ENCODE measurements around the gene DLX3. TPM values are rescaled to one million over a fixed set of nuclear protein-coding genes. Genes with fewer than 3 reads are reported as not detected.
A peak's percentile ranks its signal among the peaks of the same experiment; 100 is the strongest.

The DLX3 gene
- total RNA-seq, 1 donor from 2014 or later, result 0.69 TPM

DNA sequence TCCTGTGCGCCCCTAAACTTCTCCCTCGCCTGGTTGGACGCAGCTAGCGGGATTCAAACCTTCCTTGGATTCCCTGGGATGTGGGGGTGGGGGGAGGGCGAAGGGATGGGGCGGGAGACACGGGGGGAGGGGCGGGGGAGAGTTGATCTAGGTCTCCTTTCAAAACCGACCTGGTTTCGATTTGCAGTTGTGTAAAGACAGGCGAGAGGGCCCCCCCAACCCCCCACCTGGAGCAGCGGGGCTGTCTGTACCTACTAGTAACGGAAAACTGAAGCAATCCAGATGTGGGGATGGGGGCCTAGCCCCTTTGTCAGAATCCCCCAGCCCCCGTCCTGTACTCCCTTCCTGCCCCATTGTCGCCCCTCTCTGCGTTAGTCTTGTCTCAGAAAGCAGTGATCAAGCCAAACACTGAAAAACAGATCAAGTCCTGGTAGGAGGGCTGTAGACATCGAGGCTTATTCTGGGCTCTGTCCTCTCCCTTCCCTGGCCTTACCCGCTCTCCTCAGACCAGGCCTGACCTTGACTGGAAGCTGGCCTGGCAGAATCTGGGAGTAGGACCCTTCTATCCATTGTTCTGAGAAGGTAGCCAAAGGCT, 25.1 kb downstream of the DLX3 start:
- Histone ChIP-seq H3K27ac (no peak overlapping the region), H3K4me1 (peaks cover 29% of the 10 kb centered on the region), H3K36me3 (no peaks in the 10 kb centered on the region), H3K27me3 (peaks cover 92% of the 10 kb centered on the region), H3K4me3 (no peak overlapping the region), H3K9me3 (no peaks in the 10 kb centered on the region)
- TF ChIP-seq, protein P1, sequence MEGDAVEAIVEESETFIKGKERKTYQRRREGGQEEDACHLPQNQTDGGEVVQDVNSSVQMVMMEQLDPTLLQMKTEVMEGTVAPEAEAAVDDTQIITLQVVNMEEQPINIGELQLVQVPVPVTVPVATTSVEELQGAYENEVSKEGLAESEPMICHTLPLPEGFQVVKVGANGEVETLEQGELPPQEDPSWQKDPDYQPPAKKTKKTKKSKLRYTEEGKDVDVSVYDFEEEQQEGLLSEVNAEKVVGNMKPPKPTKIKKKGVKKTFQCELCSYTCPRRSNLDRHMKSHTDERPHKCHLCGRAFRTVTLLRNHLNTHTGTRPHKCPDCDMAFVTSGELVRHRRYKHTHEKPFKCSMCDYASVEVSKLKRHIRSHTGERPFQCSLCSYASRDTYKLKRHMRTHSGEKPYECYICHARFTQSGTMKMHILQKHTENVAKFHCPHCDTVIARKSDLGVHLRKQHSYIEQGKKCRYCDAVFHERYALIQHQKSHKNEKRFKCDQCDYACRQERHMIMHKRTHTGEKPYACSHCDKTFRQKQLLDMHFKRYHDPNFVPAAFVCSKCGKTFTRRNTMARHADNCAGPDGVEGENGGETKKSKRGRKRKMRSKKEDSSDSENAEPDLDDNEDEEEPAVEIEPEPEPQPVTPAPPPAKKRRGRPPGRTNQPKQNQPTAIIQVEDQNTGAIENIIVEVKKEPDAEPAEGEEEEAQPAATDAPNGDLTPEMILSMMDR (IDR thresholded peaks at IDR 0.05), result no peak
- ATAC-seq (no peak), DNase-seq (no peak)
- intact Hi-C loops (cut with DNase I), result no loop called here

DNA sequence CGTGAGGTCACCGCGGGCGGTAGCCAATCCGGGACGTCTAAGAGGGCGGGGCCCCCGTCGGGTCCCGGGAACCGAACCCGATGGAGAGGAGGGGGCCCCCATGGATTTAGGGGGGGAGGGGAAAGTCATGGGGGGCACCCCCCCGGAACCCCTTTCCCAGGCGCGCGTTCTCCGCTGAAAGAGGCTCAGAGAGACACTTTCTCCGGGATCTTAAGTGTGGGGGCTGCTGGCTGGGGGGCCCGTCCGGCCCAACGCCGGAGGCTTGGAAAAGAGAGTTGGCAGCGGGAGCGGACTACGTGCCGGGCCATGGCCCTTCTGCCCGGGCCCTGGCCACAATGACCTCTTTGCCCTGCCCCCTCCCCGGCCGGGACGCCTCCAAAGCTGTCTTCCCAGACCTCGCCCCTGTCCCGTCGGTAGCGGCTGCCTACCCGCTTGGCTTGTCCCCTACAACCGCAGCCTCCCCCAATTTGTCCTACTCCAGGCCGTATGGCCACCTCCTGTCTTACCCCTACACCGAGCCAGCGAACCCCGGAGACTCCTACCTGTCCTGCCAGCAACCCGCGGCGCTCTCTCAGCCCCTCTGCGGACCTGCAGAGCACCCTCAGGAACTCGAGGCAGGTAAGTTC, 25.8 kb downstream of the DLX3 start, which contains the start of gene DLX4:
DLX4 (plus strand) TSS at position 57 of the 626 bp plus-strand sequence; CDS start at position 336, 279 bp downstream.
- Histone ChIP-seq H3K9me3 (no peaks in the 10 kb centered on the region), H3K4me1 (peaks cover 33% of the 10 kb centered on the region), H3K4me3 (peak within 1 kb of the TSS; percentile 60), H3K27ac (peak within 1 kb of the TSS; percentile 36), H3K27me3 (peaks cover 94% of the 10 kb centered on the region), H3K36me3 (no peaks in the 10 kb centered on the region)
- intact Hi-C loops (cut with DNase I), result no loop called here
- TF ChIP-seq, protein P1 (IDR thresholded peaks at IDR 0.05), result no peak
- ATAC-seq (no peak), DNase-seq (no peak)

DNA sequence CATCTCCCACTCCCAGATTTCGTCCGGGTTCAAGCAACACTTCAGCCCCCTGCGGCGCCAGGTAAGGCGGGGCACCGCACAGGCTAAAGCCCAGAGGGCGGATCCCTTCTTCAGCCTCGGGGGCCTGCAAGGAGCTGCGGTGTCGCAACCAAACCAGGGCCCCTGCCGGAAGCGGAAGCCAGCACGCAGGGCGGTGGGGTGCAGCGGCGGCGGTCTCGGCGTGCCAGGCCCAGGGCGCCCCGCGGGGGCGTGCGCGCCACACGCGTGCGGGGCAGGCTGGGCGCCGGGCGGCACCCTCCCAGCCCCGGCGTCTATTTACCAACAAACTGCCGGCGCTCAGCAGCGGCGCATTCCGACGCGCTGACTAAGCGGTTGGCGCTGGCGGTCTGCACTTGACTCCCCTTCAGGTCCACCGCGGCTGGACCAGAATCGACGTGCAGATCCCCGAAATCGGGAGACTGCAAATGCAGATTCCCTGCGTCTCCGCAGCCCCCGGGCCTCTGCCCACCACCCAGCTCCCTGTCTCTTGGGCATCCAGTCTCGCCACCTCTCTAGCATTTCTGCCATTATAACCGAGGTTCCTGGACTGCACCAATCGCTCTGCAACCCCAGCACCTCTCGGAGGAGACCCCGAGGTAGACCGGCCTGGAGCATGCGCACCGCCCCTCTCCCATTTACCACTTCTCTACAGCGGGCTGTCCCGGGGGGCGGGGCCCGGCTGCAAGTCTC, 26.5 kb downstream of the DLX3 start:
- DNase-seq (peak; percentile 91), ATAC-seq (peak; percentile 85)
- Histone ChIP-seq H3K36me3 (no peaks in the 10 kb centered on the region), H3K4me1 (peaks cover 39% of the 10 kb centered on the region), H3K27me3 (peaks cover 94% of the 10 kb centered on the region), H3K27ac (peak overlapping the region; percentile 36), H3K9me3 (no peaks in the 10 kb centered on the region), H3K4me3 (peak overlapping the region; percentile 60)
- intact Hi-C loops (cut with DNase I), result no loop called here
- TF ChIP-seq, protein P1 (IDR thresholded peaks at IDR 0.05), result no peak

DNA sequence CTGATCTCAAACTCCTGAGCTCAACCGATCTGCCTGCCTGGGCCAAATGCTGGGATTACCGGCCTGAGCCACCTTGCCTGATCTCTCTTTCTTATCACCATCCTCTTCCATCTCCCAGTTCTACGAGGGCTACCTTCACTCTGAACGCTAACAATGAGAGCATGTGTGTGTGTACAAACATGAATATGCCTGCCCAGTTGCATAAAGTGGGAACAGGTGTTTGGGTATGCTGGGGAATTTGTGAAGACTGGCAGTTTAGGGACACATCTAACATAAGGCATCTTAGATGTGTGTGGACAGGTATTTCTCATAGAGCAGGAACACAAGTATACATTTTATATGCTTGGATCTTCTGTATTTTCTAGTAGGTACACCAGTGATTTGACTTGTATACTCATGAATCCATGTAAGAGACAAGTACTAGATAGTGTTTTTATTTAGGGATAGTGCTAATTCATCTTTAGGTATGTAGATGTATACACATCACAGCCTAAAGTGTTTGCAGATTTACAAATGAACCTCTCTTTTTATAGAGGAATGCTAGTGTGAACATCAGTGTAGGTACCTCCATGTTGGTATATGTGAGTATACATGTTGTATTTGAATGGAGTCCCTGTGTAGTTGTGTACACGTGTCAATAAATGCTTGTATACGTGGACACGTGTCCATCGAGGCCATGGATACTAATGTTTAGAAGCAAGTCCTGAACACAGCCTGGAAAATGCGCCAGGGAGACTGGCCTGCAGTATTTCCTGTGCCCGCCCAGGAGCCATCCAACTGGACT, 27.2 kb downstream of the DLX3 start:
- no peaks in the 10 kb centered on the region for H3K9me3 ChIP-seq
- peak overlapping the region; percentile 36 for H3K27ac ChIP-seq
- ATAC-seq (no peak), DNase-seq (no peak)
- no peaks in the 10 kb centered on the region for H3K36me3 ChIP-seq
- peaks cover 39% of the 10 kb centered on the region for H3K4me1 ChIP-seq
- TF ChIP-seq, protein P1 (IDR thresholded peaks at IDR 0.05), result no peak
- intact Hi-C loops (cut with DNase I), result no loop called here
- H3K27me3 ChIP-seq, result peaks cover 94% of the 10 kb centered on the region
- H3K4me3 ChIP-seq, result peak overlapping the region; percentile 60

DNA sequence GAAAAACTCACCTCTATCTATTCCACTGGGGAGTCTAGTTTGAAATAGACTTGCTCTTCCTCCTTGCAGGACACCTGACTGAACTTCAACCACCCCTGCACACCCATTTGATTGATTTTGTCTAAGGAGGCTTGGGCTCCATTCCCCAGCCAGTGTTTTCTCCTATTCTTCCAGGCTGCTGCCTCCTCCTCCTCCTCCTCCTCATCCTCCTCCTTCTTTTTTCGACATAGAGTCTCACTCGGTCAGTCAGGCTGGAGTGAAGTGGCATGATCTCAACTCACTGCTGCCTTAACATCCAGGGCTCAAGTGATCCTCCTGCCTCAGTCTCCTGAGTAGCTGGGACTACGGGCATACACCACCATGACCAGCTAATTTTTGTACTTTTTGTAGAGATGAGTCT, 27.8 kb downstream of the DLX3 start:
- Histone ChIP-seq H3K4me1 (peaks cover 33% of the 10 kb centered on the region), H3K4me3 (no peak overlapping the region), H3K27ac (no peak overlapping the region), H3K36me3 (no peaks in the 10 kb centered on the region), H3K27me3 (peaks cover 94% of the 10 kb centered on the region), H3K9me3 (no peaks in the 10 kb centered on the region)
- ATAC-seq (no peak), DNase-seq (no peak)
- TF ChIP-seq, protein P1 (IDR thresholded peaks at IDR 0.05), result no peak
- intact Hi-C loops (cut with DNase I), result no loop called here

Data from upper lobe of right lung (tissue), 1 donor.